Measurements from ENCODE around the gene BLM. TPM values are rescaled to one million over a fixed set of nuclear protein-coding genes. Genes with fewer than 3 reads are reported as not detected.
"Not testable (repeated sequence)": the region's sequence is repeated elsewhere in the genome, so short reads cannot be mapped to it uniquely, and the experiment has no call there.

Gene BLM
- total and polyA plus RNA-seq, 2 donors: 13.2 to 25.6 TPM

DNA sequence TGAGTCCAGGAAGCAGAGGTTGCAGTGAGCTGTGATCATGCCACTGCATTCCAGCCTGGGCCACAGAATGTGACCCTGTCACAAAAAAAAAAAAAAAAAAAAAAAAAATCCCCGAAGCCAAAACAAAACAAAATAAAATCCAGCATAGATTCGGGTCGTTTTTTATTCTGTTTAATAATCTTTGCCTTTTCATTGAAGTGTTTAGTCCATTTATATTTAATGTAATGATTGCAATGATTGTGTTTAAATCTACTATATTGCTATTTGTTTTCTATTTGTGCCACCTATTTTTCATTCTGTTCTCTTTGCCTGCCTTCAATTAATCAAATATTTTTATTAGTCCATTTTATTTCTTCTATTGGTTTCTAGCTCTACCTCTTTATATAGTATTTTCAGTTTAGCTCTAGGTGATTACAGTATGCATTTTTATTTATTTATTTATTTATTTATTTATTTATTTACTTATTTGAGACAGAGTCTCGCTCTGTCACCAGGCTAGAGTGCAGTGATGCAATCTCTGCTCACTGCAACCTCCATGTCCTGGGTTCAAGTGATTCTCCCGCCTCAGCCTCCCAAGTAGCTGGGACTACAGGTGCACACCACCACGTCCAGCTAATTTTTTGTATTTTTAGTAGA lies 27.7 kb upstream of the BLM start:
- not testable (repeated sequence) for H3K9me3 ChIP-seq (ENCODE audit: control insufficient read depth in 2 of 2, insufficient read depth in 1 of 2, low read length in 1 of 2); H3K4me3 ChIP-seq (ENCODE audit: low read length in 2 of 2); H3K27ac ChIP-seq (ENCODE audit: low read depth in 1 of 2, low read length in 1 of 2); DNase-seq (ENCODE audit: low read depth in 6 of 9, low spot score in 9 of 9); H3K36me3 ChIP-seq (ENCODE audit: control insufficient read depth in 2 of 2, insufficient read depth in 2 of 2, low read length in 1 of 2); H3K27me3 ChIP-seq (ENCODE audit: control insufficient read depth in 2 of 2, insufficient read depth in 1 of 2, low read length in 1 of 2)
- 83% methylated on average over 6 of the region's 6 CpGs for WGBS
- H3K4me1 ChIP-seq (ENCODE audit: control insufficient read depth in 2 of 2, insufficient read depth in 2 of 2, low read length in 2 of 2): peaks cover 23 to 47% of the 10 kb centered on the region in 2 donors

DNA sequence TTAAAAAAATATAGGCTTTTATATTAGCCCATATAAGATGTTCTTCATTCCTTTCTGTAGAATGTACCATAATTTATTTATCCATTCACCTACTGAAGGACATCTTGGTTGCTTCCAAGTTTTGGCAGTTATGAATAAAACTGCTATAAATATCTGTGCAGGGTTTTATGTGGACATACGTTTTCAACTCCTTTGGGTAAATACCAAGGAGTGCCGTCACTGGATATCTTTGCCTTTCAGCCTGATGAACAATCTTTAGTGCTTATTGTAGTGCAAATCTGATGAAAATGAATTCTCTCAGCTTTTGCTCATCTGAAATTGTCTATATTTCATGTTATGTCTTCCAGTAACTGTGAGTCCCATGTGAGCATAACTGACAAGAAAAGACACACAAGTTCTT lies 26.6 kb upstream of the BLM start:
- Histone ChIP-seq H3K36me3 (ENCODE audit: control insufficient read depth in 2 of 2, insufficient read depth in 2 of 2, low read length in 1 of 2) (no peaks in the 10 kb centered on the region), H3K27ac (ENCODE audit: low read depth in 1 of 2, low read length in 1 of 2) (no peak overlapping the region), H3K27me3 (ENCODE audit: control insufficient read depth in 2 of 2, insufficient read depth in 1 of 2, low read length in 1 of 2) (no peaks in the 10 kb centered on the region), H3K4me1 (ENCODE audit: control insufficient read depth in 2 of 2, insufficient read depth in 2 of 2, low read length in 2 of 2) (peaks cover 17 to 36% of the 10 kb centered on the region in 2 donors), H3K9me3 (ENCODE audit: control insufficient read depth in 2 of 2, insufficient read depth in 1 of 2, low read length in 1 of 2) (peaks cover 0 to 8% of the 10 kb centered on the region in 2 donors), H3K4me3 (ENCODE audit: low read length in 2 of 2) (no peak overlapping the region)
- WGBS: 94% methylated on average over 2 of the region's 2 CpGs
- DNase-seq (ENCODE audit: low read depth in 6 of 9, low spot score in 9 of 9): no peak

DNA sequence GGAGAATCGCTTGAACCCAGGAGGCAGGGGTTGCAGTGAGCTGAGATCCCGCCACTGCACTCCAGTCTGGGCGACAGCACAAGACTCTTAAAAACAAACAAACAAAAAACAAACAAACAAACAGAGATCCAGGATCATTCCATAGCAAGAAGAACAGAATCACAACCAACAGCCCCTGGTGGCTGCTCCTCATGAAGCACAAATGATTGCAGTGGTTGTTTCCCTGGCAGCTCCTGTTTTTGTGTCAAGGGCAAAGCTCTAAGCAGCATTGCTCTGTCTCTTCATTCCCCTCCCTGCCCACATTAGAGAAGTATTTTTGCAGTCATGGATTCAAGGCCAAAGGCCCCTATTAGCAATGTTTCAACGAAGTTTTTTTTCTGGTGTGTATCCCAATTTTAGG lies 25.8 kb upstream of the BLM start:
- Histone ChIP-seq H3K27ac (ENCODE audit: low read depth in 1 of 2, low read length in 1 of 2) (no peak overlapping the region), H3K27me3 (ENCODE audit: control insufficient read depth in 2 of 2, insufficient read depth in 1 of 2, low read length in 1 of 2) (no peaks in the 10 kb centered on the region), H3K9me3 (ENCODE audit: control insufficient read depth in 2 of 2, insufficient read depth in 1 of 2, low read length in 1 of 2) (peaks cover 0 to 8% of the 10 kb centered on the region in 2 donors), H3K4me3 (ENCODE audit: low read length in 2 of 2) (no peak overlapping the region), H3K4me1 (ENCODE audit: control insufficient read depth in 2 of 2, insufficient read depth in 2 of 2, low read length in 2 of 2) (peaks cover 12 to 30% of the 10 kb centered on the region in 2 donors), H3K36me3 (ENCODE audit: control insufficient read depth in 2 of 2, insufficient read depth in 2 of 2, low read length in 1 of 2) (no peaks in the 10 kb centered on the region)
- WGBS: 96% methylated on average over 4 of the region's 4 CpGs
- DNase-seq (ENCODE audit: low read depth in 6 of 9, low spot score in 9 of 9): no peak

DNA sequence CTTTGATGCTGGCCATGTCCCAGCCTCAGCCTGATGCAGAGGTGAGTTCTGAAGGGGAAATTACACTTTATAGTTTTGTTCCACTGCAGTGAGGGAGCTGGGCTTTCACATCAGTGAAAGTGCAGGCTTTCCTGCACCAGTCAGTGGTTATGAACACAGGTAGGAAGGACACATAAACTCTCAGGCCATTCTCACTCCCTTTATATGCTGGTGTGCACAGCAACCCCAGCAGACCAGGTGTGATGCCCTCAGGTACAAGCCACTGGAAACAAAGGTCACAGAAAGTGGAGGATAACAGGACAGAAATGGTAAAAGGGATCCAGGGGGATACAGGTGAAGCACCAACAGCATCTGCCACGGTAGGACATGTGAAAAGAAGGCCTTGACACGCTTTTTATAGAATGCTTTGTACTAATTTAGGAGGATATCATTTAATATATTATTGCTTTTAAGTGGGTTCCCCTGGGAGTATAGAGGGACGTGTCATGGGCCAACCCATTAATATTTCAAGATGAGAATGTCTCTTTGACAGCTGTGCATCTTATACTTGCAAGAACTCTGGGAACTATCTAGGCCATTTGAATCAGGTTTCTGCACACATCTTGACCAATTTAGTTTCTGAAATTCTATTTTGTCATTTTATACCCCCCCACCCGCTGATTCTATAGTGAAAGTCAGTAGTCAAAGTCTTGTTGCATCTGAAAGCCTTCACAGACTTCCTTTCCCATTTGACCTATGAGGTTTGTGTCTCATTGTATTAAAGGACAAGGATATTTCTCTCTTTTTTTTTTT lies 25.0 kb upstream of the BLM start:
- 96% methylated on average over 4 of the region's 4 CpGs for WGBS
- DNase-seq (ENCODE audit: low read depth in 6 of 9, low spot score in 9 of 9): no peak
- Histone ChIP-seq H3K4me1 (ENCODE audit: control insufficient read depth in 2 of 2, insufficient read depth in 2 of 2, low read length in 2 of 2) (peaks cover 8 to 26% of the 10 kb centered on the region in 2 donors), H3K9me3 (ENCODE audit: control insufficient read depth in 2 of 2, insufficient read depth in 1 of 2, low read length in 1 of 2) (peaks cover 0 to 8% of the 10 kb centered on the region in 2 donors), H3K36me3 (ENCODE audit: control insufficient read depth in 2 of 2, insufficient read depth in 2 of 2, low read length in 1 of 2) (no peaks in the 10 kb centered on the region), H3K4me3 (ENCODE audit: low read length in 2 of 2) (no peak overlapping the region), H3K27me3 (ENCODE audit: control insufficient read depth in 2 of 2, insufficient read depth in 1 of 2, low read length in 1 of 2) (no peaks in the 10 kb centered on the region), H3K27ac (ENCODE audit: low read depth in 1 of 2, low read length in 1 of 2) (no peak overlapping the region)

DNA sequence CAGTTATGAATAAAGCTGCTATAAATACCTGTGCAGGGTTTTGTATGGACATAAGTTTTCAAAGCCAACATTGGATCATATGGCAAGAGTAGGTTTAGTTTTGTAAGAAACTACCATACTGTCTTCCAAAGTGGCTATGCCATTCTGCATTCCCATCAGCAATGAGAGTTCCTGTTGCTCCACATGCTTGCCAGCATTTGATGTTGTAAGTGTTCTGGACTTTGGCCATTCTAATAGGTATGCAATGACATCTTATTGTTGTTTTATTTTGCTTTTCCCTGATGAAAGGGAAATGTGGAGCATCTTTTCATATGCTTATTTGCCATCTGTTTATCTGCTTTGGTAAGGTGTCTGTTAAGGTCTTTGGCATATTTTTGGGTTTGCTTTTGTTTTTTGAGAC lies 22.2 kb upstream of the BLM start:
- no peak for DNase-seq (ENCODE audit: low read depth in 6 of 9, low spot score in 9 of 9)
- Histone ChIP-seq H3K9me3 (ENCODE audit: control insufficient read depth in 2 of 2, insufficient read depth in 1 of 2, low read length in 1 of 2) (peaks cover 0 to 1% of the 10 kb centered on the region in 2 donors), H3K4me1 (ENCODE audit: control insufficient read depth in 2 of 2, insufficient read depth in 2 of 2, low read length in 2 of 2) (peaks cover 4 to 22% of the 10 kb centered on the region in 2 donors), H3K27ac (ENCODE audit: low read depth in 1 of 2, low read length in 1 of 2) (no peak overlapping the region), H3K4me3 (ENCODE audit: low read length in 2 of 2) (no peak overlapping the region), H3K36me3 (ENCODE audit: control insufficient read depth in 2 of 2, insufficient read depth in 2 of 2, low read length in 1 of 2) (no peaks in the 10 kb centered on the region), H3K27me3 (ENCODE audit: control insufficient read depth in 2 of 2, insufficient read depth in 1 of 2, low read length in 1 of 2) (no peaks in the 10 kb centered on the region)

DNA sequence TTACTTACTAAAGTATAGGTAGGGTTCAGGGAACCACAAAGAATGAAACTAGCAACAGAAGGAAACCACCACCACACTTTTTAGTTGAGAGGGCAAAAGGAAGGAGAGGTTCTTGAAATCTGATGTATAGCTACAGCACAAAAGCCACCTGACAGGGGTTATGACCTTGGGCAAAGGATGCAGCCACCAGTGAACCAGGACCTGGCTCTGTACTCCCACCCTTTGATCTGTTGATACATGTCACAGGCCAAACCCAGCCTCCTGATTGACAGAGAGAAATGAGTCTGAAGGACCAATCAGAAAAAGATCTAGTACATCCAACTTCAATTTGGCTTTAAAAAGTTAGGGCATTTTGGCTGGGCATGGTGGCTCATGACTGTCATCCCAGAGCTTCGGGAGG lies 20.0 kb upstream of the BLM start:
- no peak overlapping the region for H3K4me3 ChIP-seq (ENCODE audit: low read length in 2 of 2)

DNA sequence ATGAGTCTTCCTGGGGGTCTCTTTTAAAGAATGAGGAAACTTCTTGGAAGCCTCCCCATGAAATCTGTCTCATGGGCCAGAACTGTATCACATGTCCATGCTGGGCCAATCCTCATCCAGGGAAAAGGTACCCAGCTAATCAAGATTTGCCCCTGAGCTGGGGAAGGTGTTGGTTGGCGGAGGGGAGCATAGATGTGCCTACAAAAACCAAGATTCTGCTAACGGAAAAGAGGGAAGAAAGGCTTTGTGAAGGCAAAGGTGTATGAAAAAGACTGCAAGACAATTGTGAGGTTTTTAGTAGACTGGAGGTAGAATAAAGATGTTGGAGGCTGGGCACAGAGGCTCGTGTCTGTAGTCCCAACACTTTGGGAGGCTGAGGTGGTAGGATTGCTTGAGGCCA lies 18.5 kb upstream of the BLM start:
- no peaks in the 10 kb centered on the region for H3K36me3 ChIP-seq (ENCODE audit: control insufficient read depth in 2 of 2, insufficient read depth in 2 of 2, low read length in 1 of 2)
- H3K9me3 ChIP-seq (ENCODE audit: control insufficient read depth in 2 of 2, insufficient read depth in 1 of 2, low read length in 1 of 2): no peaks in the 10 kb centered on the region
- H3K27ac ChIP-seq (ENCODE audit: low read depth in 1 of 2, low read length in 1 of 2): no peak overlapping the region
- H3K27me3 ChIP-seq (ENCODE audit: control insufficient read depth in 2 of 2, insufficient read depth in 1 of 2, low read length in 1 of 2): no peaks in the 10 kb centered on the region
- no peak for DNase-seq (ENCODE audit: low read depth in 6 of 9, low spot score in 9 of 9)
- H3K4me3 ChIP-seq (ENCODE audit: low read length in 2 of 2): no peak overlapping the region
- 95% methylated on average over 3 of the region's 3 CpGs for WGBS
- peaks cover 0 to 8% of the 10 kb centered on the region in 2 donors for H3K4me1 ChIP-seq (ENCODE audit: control insufficient read depth in 2 of 2, insufficient read depth in 2 of 2, low read length in 2 of 2)

More for the DNA sequence above, 20.0 kb upstream of the BLM start:
- Histone ChIP-seq H3K27me3 (ENCODE audit: control insufficient read depth in 2 of 2, insufficient read depth in 1 of 2, low read length in 1 of 2) (no peaks in the 10 kb centered on the region), H3K36me3 (ENCODE audit: control insufficient read depth in 2 of 2, insufficient read depth in 2 of 2, low read length in 1 of 2) (no peaks in the 10 kb centered on the region), H3K27ac (ENCODE audit: low read depth in 1 of 2, low read length in 1 of 2) (no peak overlapping the region), H3K9me3 (ENCODE audit: control insufficient read depth in 2 of 2, insufficient read depth in 1 of 2, low read length in 1 of 2) (no peaks in the 10 kb centered on the region), H3K4me1 (ENCODE audit: control insufficient read depth in 2 of 2, insufficient read depth in 2 of 2, low read length in 2 of 2) (peaks cover 0 to 14% of the 10 kb centered on the region in 2 donors)
- WGBS: 100% methylated on average over 1 of the region's 1 CpG
- peak in 1 of 9 donors; percentile 35 for DNase-seq (ENCODE audit: low read depth in 6 of 9, low spot score in 9 of 9)

DNA sequence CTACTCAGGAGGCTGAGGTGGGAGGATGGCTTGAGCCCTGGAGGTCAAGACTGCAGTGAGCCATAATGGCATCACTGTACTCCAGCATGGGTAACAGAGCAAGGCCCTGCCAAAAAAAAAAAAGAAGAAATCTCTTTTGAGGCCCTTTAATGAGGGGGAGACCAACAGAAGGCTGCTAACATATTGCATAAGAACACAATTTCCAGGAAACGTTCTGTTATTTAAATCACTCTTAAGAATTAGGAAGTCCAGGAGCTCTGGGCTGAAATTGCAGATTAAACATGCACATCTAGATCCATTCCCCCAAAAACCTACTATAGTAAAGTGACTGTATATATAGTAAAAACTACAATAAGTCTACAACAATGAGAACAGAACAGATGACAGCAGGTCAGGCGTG lies 16.1 kb upstream of the BLM start:
- WGBS: 84% methylated on average over 2 of the region's 2 CpGs
- H3K9me3 ChIP-seq (ENCODE audit: control insufficient read depth in 2 of 2, insufficient read depth in 1 of 2, low read length in 1 of 2): peaks cover 0 to 7% of the 10 kb centered on the region in 2 donors
- no peaks in the 10 kb centered on the region for H3K36me3 ChIP-seq (ENCODE audit: control insufficient read depth in 2 of 2, insufficient read depth in 2 of 2, low read length in 1 of 2)
- no peaks in the 10 kb centered on the region for H3K27me3 ChIP-seq (ENCODE audit: control insufficient read depth in 2 of 2, insufficient read depth in 1 of 2, low read length in 1 of 2)
- DNase-seq (ENCODE audit: low read depth in 6 of 9, low spot score in 9 of 9): no peak
- H3K27ac ChIP-seq (ENCODE audit: low read depth in 1 of 2, low read length in 1 of 2): no peak overlapping the region
- H3K4me3 ChIP-seq (ENCODE audit: low read length in 2 of 2): no peak overlapping the region
- peaks cover 0 to 6% of the 10 kb centered on the region in 2 donors for H3K4me1 ChIP-seq (ENCODE audit: control insufficient read depth in 2 of 2, insufficient read depth in 2 of 2, low read length in 2 of 2)

DNA sequence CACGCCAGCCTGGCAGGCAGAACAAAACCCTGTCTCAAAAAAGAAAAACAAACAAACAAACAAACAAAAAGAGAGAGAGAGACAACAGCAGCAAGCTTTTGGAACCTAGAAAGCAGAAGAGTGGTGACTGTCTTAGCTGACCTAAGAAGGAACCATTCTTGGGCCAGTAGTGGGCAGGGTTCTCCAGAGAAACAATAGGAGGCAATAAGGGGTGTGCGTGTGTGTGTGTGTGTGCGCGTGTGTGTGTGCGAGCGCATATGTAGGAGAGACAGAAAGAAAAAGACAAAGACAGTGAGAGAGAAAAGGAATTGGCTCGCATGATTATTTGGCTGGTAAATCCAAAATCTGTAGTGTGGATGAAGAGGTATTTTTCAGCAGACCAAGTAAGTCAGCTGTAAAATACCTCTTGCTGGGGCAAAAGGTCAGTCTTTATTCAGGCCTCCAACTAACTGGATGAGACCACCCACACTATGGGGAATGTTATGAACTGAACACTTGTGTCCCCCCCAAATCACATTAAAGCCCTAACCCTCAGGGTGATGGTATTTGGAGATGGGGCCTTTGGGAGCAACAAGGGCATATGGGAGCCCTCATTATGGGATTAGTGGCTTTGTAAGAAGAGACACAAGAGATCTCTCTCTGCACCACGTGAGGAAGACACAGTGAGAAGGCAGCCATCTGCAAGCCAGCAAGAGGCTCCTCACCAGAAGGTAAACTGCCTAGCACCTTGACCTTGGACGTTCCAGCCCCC lies 15.1 kb upstream of the BLM start:
- WGBS: 96% methylated on average over 9 of the region's 9 CpGs
- no peaks in the 10 kb centered on the region for H3K27me3 ChIP-seq (ENCODE audit: control insufficient read depth in 2 of 2, insufficient read depth in 1 of 2, low read length in 1 of 2)
- no peak for DNase-seq (ENCODE audit: low read depth in 6 of 9, low spot score in 9 of 9)
- no peaks in the 10 kb centered on the region for H3K36me3 ChIP-seq (ENCODE audit: control insufficient read depth in 2 of 2, insufficient read depth in 2 of 2, low read length in 1 of 2)
- H3K27ac ChIP-seq (ENCODE audit: low read depth in 1 of 2, low read length in 1 of 2): no peak overlapping the region
- no peak overlapping the region for H3K4me3 ChIP-seq (ENCODE audit: low read length in 2 of 2)
- peaks cover 0 to 7% of the 10 kb centered on the region in 2 donors for H3K9me3 ChIP-seq (ENCODE audit: control insufficient read depth in 2 of 2, insufficient read depth in 1 of 2, low read length in 1 of 2)
- peaks cover 0 to 4% of the 10 kb centered on the region in 2 donors for H3K4me1 ChIP-seq (ENCODE audit: control insufficient read depth in 2 of 2, insufficient read depth in 2 of 2, low read length in 2 of 2)

Data from thymus (tissue), 11 donors.